Natural killer cell treated with Interleukin-12 subunit alpha and Interleukin-12 subunit beta and Interleukin-15 and Interleukin-18, amount 100 ng/mL, for 72 hours (primary cell): ENCODE data around the gene DLG2. TPM values are rescaled to one million over a fixed set of nuclear protein-coding genes. Genes with fewer than 3 reads are reported as not detected.
"Not testable (repeated sequence)": the region's sequence is repeated elsewhere in the genome, so short reads cannot be mapped to it uniquely, and the experiment has no call there.

Experiments used
- ATAC-seq, 2 donors: fragments of 150-1000 bp; cut with Tn5 transposase in 1 of 2; sonication (Bioruptor Pico), chemical (Tn5 transposase) in 1 of 2; 2 replicates each; pipeline ENCODE4 v1.10.0; 2021
- DNase-seq: peaks from one replicate; pipeline ENCODE4 v3.0.0; 2022; ENCODE audit warnings: low spot score
- H3K27ac Mint-ChIP-seq, 2 donors: 1 replicate in 1 of 2; 2 replicates in 1 of 2; pipeline ENCODE4 v1.8.0; 2022; ENCODE audit warnings: mixed read lengths in 2 of 2, mild to moderate bottlenecking in 1 of 2, moderate library complexity in 1 of 2
- H3K27me3 Mint-ChIP-seq, 2 donors: 1 replicate in 1 of 2; 2 replicates in 1 of 2; pipeline ENCODE4 v1.8.0; 2022; ENCODE audit warnings: mixed read lengths in 2 of 2
- H3K36me3 Mint-ChIP-seq: one replicate; pipeline ENCODE4 v1.8.0; 2022; ENCODE audit warnings: mixed read lengths
- H3K4me1 Mint-ChIP-seq, 2 donors: 1 replicate in 1 of 2; 2 replicates in 1 of 2; pipeline ENCODE4 v1.8.0; 2022; ENCODE audit warnings: low read depth in 2 of 2, mixed read lengths in 2 of 2, mild to moderate bottlenecking in 1 of 2
- H3K4me3 Mint-ChIP-seq: one replicate; pipeline ENCODE4 v1.8.0; 2022; ENCODE audit warnings: mixed read lengths
- H3K9me3 Mint-ChIP-seq: 2 replicates; pipeline ENCODE4 v1.8.0; 2022; ENCODE audit warnings: mixed read lengths
- total RNA-seq, 2 donors: library from RNA; stranded (reverse); gene quantifications; one replicate each; pipeline ENCODE4 v1.2.3, GENCODE V29; 2022

The DLG2 gene
- total RNA-seq, 2 donors from 2014 or later, result 1.1 to 1.7 TPM

DNA sequence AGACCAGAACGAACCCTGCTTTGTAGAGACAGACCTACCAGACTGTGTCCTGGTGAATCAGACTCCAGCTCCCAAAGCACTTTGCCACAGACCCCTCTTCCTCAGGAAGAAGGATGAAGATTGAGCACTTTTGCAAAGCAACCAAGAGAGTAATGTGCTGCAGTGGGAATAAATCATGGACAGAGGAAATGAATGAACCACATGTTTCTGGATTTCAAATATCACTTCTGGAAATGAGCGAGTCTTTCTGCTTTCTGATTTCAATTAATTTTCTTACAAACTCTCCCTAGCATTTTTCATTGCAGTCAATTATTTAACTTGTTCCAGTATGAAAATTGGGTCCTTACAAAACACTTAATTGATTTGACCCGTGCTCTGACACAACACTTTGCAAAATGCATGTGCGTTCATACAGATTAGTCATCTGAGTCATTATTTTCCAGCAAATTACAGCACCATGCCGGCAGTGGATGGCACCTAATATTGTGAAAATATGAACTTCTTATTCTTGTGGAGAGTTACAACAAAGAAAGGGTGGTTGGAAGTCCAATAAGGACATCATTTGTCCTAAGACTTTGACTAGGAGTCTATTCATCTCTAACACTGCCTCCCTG is 2025.1 kb downstream of the DLG2 start:
- H3K4me3 Mint-ChIP-seq, result no peak overlapping the region

DNA sequence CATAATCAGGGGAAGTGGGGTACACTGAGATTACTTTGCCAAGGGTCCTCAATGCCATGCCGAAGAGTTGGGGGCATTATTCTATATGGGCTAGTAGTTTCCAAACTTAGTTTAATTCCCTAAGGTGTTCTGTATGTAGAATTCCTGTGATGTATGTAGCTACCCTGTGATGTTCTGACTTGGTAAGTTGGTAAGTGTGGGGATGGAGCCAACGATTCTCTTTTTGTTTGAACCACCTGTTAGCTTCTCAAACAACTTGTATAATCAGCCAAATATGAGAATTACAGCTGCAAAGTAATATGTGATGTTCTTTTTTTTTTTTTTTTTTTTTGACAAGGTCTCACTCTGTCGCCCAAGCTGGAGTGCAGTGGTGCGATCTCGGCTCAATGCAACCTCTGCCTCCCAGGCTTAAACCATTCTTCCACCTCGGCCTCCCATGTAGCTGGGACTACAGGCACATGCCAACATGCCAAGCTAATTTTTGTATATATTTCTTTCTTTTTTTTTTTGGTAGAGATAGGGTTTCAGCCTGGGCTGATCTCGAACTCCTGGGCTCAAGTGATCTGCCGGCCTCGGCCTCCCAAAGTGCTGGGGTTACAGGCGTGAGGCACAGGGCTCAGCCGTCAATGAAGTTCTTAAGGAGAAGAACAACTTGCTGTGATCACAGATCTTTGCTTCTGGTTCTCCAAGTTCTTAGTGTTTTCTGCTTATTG is 2025.8 kb downstream of the DLG2 start:
- Mint-ChIP-seq H3K27ac (no peak overlapping the region), H3K9me3 (peaks cover 13% of the 10 kb centered on the region), H3K36me3 (no peaks in the 10 kb centered on the region), H3K4me3 (no peak overlapping the region), H3K27me3 (no peaks in the 10 kb centered on the region), H3K4me1 (no peaks in the 10 kb centered on the region)
- DNase-seq, result no peak
- ATAC-seq, result no peak

More for the DNA sequence above, 2025.1 kb downstream of the DLG2 start:
- DNase-seq, result no peak
- no peak for ATAC-seq
- Mint-ChIP-seq H3K36me3 (no peaks in the 10 kb centered on the region), H3K4me1 (no peaks in the 10 kb centered on the region), H3K27ac (no peak overlapping the region), H3K27me3 (no peaks in the 10 kb centered on the region), H3K9me3 (peaks cover 10% of the 10 kb centered on the region)

DNA sequence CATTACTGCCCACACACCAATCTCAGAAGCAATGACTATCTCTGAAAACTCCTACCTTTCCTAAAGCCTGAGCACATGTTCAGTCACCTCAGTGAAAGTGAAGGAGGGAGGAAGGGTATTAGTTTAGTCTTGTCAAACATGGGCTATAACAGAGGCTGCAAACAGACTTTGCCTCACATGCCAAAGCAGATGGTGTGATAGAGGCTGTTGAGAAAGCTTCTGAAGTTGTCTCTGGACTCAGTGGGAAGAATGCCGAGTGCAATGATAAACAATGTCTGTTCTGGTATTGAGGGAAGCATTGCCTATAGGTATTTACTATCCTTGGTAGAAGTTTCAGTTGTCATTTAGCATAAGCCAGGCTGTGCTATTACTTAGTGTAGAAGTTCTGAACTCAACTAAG is 2026.5 kb downstream of the DLG2 start:
- peaks cover 14% of the 10 kb centered on the region for H3K9me3 Mint-ChIP-seq
- ATAC-seq (no peak), DNase-seq (no peak)
- no peaks in the 10 kb centered on the region for H3K4me1 Mint-ChIP-seq
- no peaks in the 10 kb centered on the region for H3K36me3 Mint-ChIP-seq
- H3K4me3 Mint-ChIP-seq, result no peak overlapping the region
- H3K27me3 Mint-ChIP-seq, result no peaks in the 10 kb centered on the region
- H3K27ac Mint-ChIP-seq, result no peak overlapping the region

DNA sequence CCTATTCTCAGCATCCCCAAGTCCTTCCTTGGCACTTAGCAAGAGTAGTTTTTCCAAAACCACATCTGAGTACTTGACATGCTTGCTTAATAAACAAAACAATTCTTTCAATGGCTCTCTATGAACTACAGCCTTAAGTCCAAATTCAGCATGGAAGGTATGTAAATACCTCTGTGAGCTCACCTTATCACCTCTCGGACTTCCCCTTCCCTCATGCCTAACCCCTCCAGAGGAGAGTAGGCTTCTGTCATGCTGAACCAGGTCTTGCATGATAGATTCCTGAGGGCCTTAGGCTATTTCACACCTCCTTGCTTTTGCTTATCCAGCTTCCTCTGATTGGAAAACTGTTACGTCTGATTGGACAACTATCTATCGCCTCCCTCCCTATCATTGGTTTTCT is 2028.1 kb downstream of the DLG2 start:
- ATAC-seq, result no peak
- H3K27ac Mint-ChIP-seq, result no peak overlapping the region
- no peak overlapping the region for H3K4me3 Mint-ChIP-seq
- no peaks in the 10 kb centered on the region for H3K27me3 Mint-ChIP-seq
- H3K9me3 Mint-ChIP-seq, result peaks cover 17% of the 10 kb centered on the region
- DNase-seq, result no peak
- no peaks in the 10 kb centered on the region for H3K4me1 Mint-ChIP-seq
- H3K36me3 Mint-ChIP-seq, result no peaks in the 10 kb centered on the region

DNA sequence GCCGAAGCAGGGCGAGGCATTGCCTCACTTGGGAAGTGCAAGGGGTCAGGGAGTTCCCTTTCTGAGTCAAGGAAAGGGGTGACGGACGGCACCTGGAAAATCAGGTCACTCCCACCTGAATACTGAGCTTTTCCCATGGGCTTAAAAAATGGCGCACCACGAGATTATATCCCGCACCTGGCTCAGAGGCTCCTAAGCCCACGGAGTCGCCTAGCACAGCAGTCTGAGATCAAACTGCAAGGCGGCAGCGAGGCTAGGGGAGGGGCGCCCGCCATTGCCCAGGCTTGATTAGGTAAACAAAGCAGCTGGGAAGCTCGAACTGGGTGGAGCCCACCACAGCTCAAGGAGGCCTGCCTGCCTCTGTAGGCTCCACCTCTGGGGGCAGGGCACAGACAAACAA is 2039.3 kb downstream of the DLG2 start:
- not testable (repeated sequence) for H3K36me3 Mint-ChIP-seq, H3K9me3 Mint-ChIP-seq, DNase-seq, H3K4me3 Mint-ChIP-seq, H3K4me1 Mint-ChIP-seq, H3K27me3 Mint-ChIP-seq, ATAC-seq, H3K27ac Mint-ChIP-seq

DNA sequence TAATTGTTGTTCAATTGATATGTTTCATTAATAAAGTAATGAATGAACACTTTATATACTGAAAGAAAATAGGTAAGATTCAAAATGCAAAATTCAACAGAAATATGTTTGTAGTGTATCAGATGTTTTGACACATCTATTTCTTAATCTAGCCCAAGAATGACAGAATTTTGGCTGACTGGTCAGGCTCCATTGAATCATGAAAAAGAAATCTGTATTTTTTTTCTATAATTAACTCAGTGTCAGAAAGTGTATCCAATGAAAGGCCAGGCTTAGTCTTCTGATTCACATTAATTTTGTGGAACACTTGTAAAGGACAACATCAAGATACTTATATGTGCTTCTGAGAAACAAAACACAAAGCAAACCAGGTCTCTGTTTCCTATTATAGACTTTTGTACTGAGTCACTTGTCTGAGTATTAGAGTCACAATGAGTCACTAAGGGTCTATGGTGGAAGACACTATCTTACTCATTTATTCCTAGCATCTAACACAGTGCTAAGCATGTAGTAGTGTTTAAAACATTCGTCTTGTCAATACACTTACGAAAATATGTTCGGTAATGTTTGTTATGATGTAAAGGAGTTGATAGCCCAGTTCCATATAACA is 2043.3 kb downstream of the DLG2 start:
- no peaks in the 10 kb centered on the region for H3K27me3 Mint-ChIP-seq
- H3K36me3 Mint-ChIP-seq, result no peaks in the 10 kb centered on the region
- no peak for DNase-seq
- no peaks in the 10 kb centered on the region for H3K4me1 Mint-ChIP-seq
- H3K4me3 Mint-ChIP-seq, result no peak overlapping the region
- no peak overlapping the region for H3K27ac Mint-ChIP-seq
- peaks cover 4% of the 10 kb centered on the region for H3K9me3 Mint-ChIP-seq
- no peak for ATAC-seq

DNA sequence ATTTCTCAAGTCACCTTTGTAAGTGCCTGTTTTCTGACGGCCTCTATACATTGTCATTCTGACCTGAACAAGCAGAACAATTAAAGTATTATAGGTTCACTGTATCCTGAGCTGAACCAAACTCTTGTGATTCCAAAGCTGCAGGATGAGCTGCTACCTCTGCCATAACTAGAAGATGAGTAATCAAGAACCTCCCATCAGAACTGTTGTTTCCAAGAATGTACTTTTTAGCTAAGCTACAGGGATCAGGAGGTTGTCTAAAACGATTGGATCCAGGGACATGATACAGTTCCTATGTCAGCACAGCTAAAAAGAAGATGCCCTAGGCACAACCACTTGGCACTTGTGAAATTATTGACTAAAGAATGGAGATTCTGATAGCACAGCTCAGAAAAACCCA is 2052.6 kb downstream of the DLG2 start:
- no peak for ATAC-seq
- DNase-seq, result no peak
- H3K27me3 Mint-ChIP-seq, result peaks cover 0 to 6% of the 10 kb centered on the region in 2 donors
- peaks cover 1% of the 10 kb centered on the region for H3K9me3 Mint-ChIP-seq
- H3K4me1 Mint-ChIP-seq, result no peaks in the 10 kb centered on the region
- H3K4me3 Mint-ChIP-seq, result no peak overlapping the region
- no peak overlapping the region for H3K27ac Mint-ChIP-seq
- H3K36me3 Mint-ChIP-seq, result no peaks in the 10 kb centered on the region

DNA sequence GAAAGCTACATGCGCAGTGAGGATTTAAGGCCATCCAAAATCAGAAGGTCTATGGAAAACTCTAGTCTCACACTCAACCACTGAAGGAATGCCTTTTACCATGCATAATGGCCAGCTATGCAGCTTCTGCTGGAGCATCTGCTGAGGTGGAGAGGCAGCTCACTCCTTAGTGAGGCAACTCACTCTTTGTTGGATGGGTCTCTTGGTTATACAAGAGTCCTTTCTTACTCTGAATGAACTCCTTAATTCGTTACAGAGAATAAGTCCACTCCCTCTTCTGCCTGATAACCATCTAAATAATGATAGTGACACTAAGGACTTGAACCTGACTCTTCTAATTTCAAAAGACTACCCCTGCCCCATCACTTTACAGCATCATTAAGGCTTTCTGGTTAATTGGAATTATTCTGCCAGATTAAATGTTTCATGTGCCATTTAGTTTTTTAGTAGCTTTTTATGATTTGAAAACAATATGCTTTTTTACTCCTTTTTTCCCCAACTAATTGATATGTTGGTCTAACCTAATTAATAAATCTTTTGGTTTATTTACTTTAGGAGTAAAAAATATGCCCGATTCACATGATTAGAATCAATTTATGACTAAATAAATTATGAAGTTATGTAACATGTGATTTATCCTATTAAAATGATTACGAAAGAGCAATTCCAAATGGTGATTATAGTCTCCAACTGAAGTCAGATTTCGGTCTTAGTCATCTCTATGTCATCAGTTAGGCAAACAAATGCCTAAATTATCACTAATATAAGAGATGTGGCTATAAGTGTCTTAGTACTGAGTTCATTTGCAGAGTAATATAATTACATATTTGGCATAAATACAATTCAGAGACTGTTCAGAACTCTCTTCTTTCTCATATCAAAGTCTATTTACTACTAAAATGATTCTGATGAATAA is 2054.3 kb downstream of the DLG2 start:
- Mint-ChIP-seq H3K4me1 (no peaks in the 10 kb centered on the region), H3K27me3 (peaks cover 5 to 12% of the 10 kb centered on the region in 2 donors), H3K36me3 (no peaks in the 10 kb centered on the region), H3K4me3 (no peak overlapping the region), H3K9me3 (peaks cover 9% of the 10 kb centered on the region), H3K27ac (no peak overlapping the region)
- DNase-seq (no peak), ATAC-seq (no peak)

DNA sequence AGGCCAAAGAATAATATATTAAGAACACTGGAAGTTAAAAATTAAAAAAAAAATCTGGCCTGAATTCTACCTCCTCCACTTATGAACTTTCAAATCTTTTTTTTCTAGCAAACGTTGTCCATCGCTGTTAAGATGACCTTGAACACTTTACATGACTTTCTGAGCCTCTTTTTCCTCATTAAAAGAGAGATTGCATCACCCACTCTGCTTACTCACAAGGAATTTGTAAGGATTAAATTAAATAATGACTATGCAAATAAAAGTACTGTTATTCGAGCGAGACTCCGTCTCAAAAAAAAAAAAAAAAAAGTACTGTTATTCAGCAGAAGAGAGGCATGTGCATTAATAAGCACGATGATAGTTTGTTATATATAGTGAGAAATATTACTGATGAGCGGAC is 2055.8 kb downstream of the DLG2 start:
- no peak overlapping the region for H3K4me3 Mint-ChIP-seq
- H3K27ac Mint-ChIP-seq, result no peak overlapping the region
- peaks cover 10% of the 10 kb centered on the region for H3K9me3 Mint-ChIP-seq
- no peaks in the 10 kb centered on the region for H3K36me3 Mint-ChIP-seq
- ATAC-seq (no peak), DNase-seq (no peak)
- H3K27me3 Mint-ChIP-seq, result peaks cover 5 to 16% of the 10 kb centered on the region in 2 donors
- no peaks in the 10 kb centered on the region for H3K4me1 Mint-ChIP-seq

DNA sequence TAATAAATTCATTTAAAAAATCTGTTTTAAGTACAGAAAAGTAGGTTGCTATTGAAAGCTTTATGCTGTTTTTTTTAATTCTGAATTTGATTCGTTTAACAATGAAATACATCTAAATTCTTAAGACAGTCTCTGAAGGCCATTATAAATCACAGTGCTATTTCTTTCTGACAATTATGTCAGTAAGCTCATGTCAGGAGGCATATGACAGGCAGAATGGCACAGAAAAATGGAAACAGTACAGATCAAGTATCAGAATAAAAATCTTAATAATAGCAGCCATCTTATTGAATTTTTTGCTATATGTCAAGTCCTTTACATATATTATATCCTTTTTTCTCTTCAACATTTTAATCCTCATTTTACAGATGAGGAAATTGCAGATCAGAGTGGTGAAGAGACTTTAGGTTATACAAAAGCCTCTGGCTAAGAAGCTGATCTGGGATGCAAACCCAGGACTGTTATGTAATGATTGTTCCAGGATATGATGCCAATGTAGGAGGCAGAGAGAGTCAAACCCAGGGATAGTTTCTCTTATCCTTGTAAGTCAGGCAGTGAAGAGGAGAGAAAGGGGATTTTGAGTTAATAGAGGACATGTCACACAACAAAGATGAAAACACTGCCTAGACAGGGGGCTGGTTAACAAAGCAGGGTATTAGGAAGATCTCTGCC is 2057.9 kb downstream of the DLG2 start:
- no peak for DNase-seq
- Mint-ChIP-seq H3K27me3 (peaks cover 5 to 9% of the 10 kb centered on the region in 2 donors), H3K4me1 (no peaks in the 10 kb centered on the region)

DNA sequence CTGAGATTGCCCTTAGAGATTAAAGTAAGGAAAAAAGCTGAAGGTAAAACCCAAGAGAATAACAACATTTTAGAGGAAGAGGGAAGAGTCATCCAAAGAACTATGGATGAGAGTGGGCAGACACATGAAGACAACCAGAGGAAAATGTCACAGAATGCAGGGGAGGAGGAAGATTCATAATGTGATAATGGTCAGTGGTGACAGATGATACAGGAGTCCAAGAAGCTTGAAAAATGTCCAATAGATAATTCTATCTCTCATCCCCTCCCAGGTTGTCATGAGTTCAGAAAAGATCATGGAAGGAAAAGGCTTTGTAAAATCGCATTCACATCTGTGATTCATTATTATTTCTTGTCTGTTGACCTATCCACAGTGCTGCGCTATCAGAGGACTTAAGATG is 2058.6 kb downstream of the DLG2 start:
- H3K27me3 Mint-ChIP-seq, result peaks cover 5 to 9% of the 10 kb centered on the region in 2 donors

More for the DNA sequence above, 2057.9 kb downstream of the DLG2 start:
- Mint-ChIP-seq H3K27ac (no peak overlapping the region), H3K36me3 (no peaks in the 10 kb centered on the region), H3K4me3 (no peak overlapping the region), H3K9me3 (peaks cover 10% of the 10 kb centered on the region)
- no peak for ATAC-seq

DNA sequence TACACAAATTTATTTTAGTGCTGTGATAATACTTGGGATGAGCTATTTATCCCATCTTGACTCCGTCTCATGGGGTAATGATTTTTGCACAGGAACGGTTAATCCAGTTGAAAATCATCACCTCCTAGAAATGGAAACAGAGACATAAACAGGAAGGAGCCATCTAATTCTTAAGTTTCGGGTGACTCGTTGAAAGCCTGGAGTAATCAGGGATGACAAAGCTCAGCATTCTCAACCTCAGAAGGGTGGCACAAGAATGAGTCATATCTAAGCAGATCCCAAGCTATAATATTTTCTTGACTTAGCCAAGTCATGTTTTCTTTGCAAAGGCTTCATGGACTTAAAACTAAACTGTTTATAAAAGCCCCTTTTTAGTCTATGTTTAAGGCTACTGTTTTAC is 2060.2 kb downstream of the DLG2 start:
- H3K4me3 Mint-ChIP-seq, result no peak overlapping the region
- no peak for DNase-seq
- no peak for ATAC-seq

More for the DNA sequence above, 2058.6 kb downstream of the DLG2 start:
- Mint-ChIP-seq H3K4me3 (no peak overlapping the region), H3K27ac (no peak overlapping the region), H3K4me1 (no peaks in the 10 kb centered on the region), H3K36me3 (no peaks in the 10 kb centered on the region), H3K9me3 (peaks cover 10% of the 10 kb centered on the region)
- DNase-seq, result no peak
- no peak for ATAC-seq

DNA sequence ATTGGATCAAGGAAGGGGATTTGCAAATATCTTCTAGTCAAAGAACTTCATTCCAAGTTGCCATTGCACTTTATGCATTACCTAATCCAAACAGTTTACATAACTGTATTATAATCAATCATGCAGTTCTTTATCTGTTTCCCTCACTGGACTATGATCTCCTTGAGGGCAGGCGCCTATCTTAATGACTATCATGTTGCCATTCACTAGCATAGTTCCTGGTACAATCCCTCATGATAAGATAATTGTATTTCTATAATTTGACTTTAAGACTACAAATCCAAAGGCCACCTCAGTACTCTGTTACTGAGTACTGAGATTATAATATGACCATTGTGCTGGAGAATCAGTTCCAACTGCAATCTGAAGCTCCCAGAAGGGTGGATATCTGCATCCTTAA is 2062.3 kb downstream of the DLG2 start:
- Mint-ChIP-seq H3K27me3 (peaks cover 5 to 9% of the 10 kb centered on the region in 2 donors), H3K27ac (no peak overlapping the region), H3K36me3 (no peaks in the 10 kb centered on the region), H3K4me3 (no peak overlapping the region), H3K4me1 (no peaks in the 10 kb centered on the region), H3K9me3 (peaks cover 10% of the 10 kb centered on the region)
- no peak for DNase-seq
- no peak for ATAC-seq

More for the DNA sequence above, 2060.2 kb downstream of the DLG2 start:
- no peaks in the 10 kb centered on the region for H3K36me3 Mint-ChIP-seq
- H3K4me1 Mint-ChIP-seq, result no peaks in the 10 kb centered on the region
- H3K27ac Mint-ChIP-seq, result no peak overlapping the region
- H3K9me3 Mint-ChIP-seq, result peaks cover 10% of the 10 kb centered on the region
- peaks cover 5 to 9% of the 10 kb centered on the region in 2 donors for H3K27me3 Mint-ChIP-seq
